ENCODE results near the gene GPX2.
A peak's percentile ranks its signal among the peaks of the same experiment; 100 is the strongest.
"Not testable (repeated sequence)": the region's sequence is repeated elsewhere in the genome, so short reads cannot be mapped to it uniquely, and the experiment has no call there.

The GPX2 gene

GRCh38 chr14:64928239-64929013 is 14.1 kb downstream of the GPX2 start:
- no peak overlapping the region for H3K4me3 ChIP-seq (ENCODE audit: low read length)
- H3K9me3 ChIP-seq (ENCODE audit: low read length): no peaks in the 10 kb centered on the region
- peaks cover 13% of the 10 kb centered on the region for H3K4me1 ChIP-seq (ENCODE audit: insufficient read depth, low read length)
- no peak overlapping the region for H2AFZ ChIP-seq (ENCODE audit: low read depth, low read length)
- H3K36me3 ChIP-seq (ENCODE audit: insufficient read depth, low read length): peaks cover 66% of the 10 kb centered on the region
- H3K27me3 ChIP-seq (ENCODE audit: insufficient read depth, low read length): no peaks in the 10 kb centered on the region

DNA sequence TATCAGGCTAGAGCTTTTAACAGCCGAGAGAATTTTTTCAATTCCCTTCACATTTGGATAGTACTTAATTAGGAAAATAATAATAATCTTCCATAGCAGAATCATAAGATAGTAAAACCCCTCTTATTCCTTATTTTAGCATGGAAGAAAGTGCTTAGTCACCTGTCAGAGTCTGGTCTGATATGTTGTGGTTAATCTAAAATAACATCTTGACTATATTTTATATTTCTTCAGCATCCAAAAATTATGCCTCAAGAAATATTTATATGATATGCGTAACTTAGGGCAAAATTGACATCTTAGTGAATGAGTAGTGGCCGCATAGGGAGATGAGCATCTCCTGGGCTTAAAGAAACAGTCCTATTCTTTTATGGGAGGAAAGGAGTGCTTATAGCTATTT is 15.5 kb downstream of the GPX2 start:
- Histone ChIP-seq H3K4me1 (ENCODE audit: insufficient read depth, low read length) (peaks cover 9% of the 10 kb centered on the region), H3K27me3 (ENCODE audit: insufficient read depth, low read length) (no peaks in the 10 kb centered on the region), H3K9me3 (ENCODE audit: low read length) (no peaks in the 10 kb centered on the region), H3K36me3 (ENCODE audit: insufficient read depth, low read length) (peaks cover 59% of the 10 kb centered on the region), H3K4me3 (ENCODE audit: low read length) (no peak overlapping the region), H2AFZ (ENCODE audit: low read depth, low read length) (no peak overlapping the region)

- Histone ChIP-seq H3K4me3 (ENCODE audit: low read length) (no peak overlapping the region), H3K4me1 (ENCODE audit: insufficient read depth, low read length) (peaks cover 4% of the 10 kb centered on the region), H3K9me3 (ENCODE audit: low read length) (no peaks in the 10 kb centered on the region), H3K36me3 (ENCODE audit: insufficient read depth, low read length) (peaks cover 57% of the 10 kb centered on the region), H2AFZ (ENCODE audit: low read depth, low read length) (no peak overlapping the region), H3K27me3 (ENCODE audit: insufficient read depth, low read length) (no peaks in the 10 kb centered on the region)
Measured at GRCh38 chr14:64926398-64926995, 16.0 kb downstream of the GPX2 start.

DNA sequence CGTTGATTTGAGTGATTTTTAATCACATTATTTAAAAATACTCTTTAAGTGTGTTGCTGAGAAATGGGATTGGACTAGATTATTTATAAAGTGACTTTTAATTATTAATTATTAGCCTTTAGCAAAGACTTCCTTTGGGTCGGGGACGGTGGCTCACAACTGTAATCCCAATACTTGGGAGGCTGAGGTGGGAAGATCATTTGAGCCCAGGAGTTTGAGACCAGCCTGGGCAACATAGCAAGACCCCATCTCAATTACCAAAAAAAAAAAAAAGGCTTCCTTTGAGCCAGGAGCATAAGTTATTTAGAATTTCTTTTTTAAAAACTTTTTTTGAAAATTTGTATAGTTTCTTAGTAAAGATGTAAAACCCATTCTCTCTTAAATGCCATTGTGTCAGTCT is 19.5 kb downstream of the GPX2 start:
- Histone ChIP-seq H2AFZ (ENCODE audit: low read depth, low read length) (no peak overlapping the region), H3K4me1 (ENCODE audit: insufficient read depth, low read length) (no peaks in the 10 kb centered on the region), H3K36me3 (ENCODE audit: insufficient read depth, low read length) (peaks cover 38% of the 10 kb centered on the region), H3K27me3 (ENCODE audit: insufficient read depth, low read length) (no peaks in the 10 kb centered on the region), H3K9me3 (ENCODE audit: low read length) (no peaks in the 10 kb centered on the region), H3K4me3 (ENCODE audit: low read length) (no peak overlapping the region)

GRCh38 chr14:64920465-64920864 is 22.1 kb downstream of the GPX2 start:
- H3K4me1 ChIP-seq (ENCODE audit: insufficient read depth, low read length): peaks cover under 1% of the 10 kb centered on the region
- H3K27me3 ChIP-seq (ENCODE audit: insufficient read depth, low read length): no peaks in the 10 kb centered on the region

DNA sequence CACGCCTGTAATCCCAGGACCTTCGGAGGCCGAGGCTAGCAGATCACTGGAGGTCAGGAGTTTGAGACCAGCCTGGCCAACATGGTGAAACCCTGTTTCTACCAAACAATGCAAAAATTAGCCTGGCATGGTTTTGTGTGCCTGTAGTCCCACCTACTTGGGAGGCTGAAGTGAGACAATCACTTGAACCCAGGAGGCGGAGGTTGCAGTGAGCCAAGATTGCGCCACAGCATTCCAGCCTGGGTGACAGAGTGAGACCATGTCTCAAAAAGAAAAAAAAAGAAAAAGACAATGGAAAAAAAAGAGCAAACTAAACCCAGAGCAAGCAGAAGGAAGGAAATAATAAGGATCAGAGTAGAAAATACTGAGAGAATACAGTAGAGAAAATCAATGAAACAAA is 22.9 kb downstream of the GPX2 start:
- Histone ChIP-seq H2AFZ (ENCODE audit: low read depth, low read length) (no peak overlapping the region), H3K4me1 (ENCODE audit: insufficient read depth, low read length) (peaks cover 9% of the 10 kb centered on the region), H3K36me3 (ENCODE audit: insufficient read depth, low read length) (peaks cover 8% of the 10 kb centered on the region), H3K9me3 (ENCODE audit: low read length) (no peaks in the 10 kb centered on the region), H3K27me3 (ENCODE audit: insufficient read depth, low read length) (no peaks in the 10 kb centered on the region), H3K4me3 (ENCODE audit: low read length) (no peak overlapping the region)

More at GRCh38 chr14:64920465-64920864, 22.1 kb downstream of the GPX2 start:
- Histone ChIP-seq H3K9me3 (ENCODE audit: low read length) (no peaks in the 10 kb centered on the region), H3K36me3 (ENCODE audit: insufficient read depth, low read length) (peaks cover 16% of the 10 kb centered on the region), H2AFZ (ENCODE audit: low read depth, low read length) (no peak overlapping the region), H3K4me3 (ENCODE audit: low read length) (no peak overlapping the region)

DNA sequence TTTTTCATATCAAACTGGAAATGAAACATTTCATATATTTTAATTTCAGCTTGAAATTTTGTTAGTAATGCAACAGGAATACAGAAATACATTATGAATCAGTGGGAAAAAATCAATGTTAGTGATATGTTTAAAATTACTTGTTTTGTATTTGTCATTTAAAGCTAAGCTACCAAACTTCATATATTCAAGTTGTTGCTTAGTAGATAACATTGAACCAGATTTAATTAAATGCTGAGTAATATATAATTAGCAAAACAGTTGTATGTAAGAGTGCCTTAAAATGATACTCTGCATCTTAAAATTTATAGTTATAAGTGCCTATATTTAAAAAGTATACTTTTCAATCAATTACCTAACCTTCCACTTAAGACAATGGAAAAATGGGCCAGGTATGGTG is 23.3 kb downstream of the GPX2 start:
- H3K4me3 ChIP-seq (ENCODE audit: low read length): no peak overlapping the region
- H2AFZ ChIP-seq (ENCODE audit: low read depth, low read length): no peak overlapping the region
- H3K4me1 ChIP-seq (ENCODE audit: insufficient read depth, low read length): peaks cover 9% of the 10 kb centered on the region
- no peaks in the 10 kb centered on the region for H3K27me3 ChIP-seq (ENCODE audit: insufficient read depth, low read length)
- peaks cover 4% of the 10 kb centered on the region for H3K36me3 ChIP-seq (ENCODE audit: insufficient read depth, low read length)
- H3K9me3 ChIP-seq (ENCODE audit: low read length): no peaks in the 10 kb centered on the region

DNA sequence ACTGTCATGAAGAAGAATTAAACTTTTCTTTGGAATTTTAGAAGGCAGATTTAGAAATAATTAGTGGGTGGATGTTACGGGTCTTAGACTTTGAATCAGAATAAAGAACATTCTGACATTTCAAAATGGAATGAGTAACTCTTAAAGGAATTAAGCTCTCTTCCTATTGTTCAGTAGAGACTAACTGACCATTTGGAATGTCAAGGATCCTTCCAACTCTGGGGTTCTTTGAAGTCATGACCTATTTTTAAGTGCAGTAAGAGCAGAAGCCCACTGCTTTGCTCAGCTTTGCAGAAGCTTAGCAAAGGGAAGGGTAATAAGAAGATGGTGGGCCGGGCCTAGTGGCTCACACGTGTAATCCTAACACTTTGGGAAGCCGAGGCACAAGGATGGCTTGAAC is 24.3 kb downstream of the GPX2 start:
- Histone ChIP-seq H2AFZ (ENCODE audit: low read depth, low read length) (no peak overlapping the region), H3K27me3 (ENCODE audit: insufficient read depth, low read length) (no peaks in the 10 kb centered on the region), H3K4me1 (ENCODE audit: insufficient read depth, low read length) (peaks cover 12% of the 10 kb centered on the region), H3K9me3 (ENCODE audit: low read length) (no peaks in the 10 kb centered on the region), H3K4me3 (ENCODE audit: low read length) (no peak overlapping the region), H3K36me3 (ENCODE audit: insufficient read depth, low read length) (no peaks in the 10 kb centered on the region)

GRCh38 chr14:64915797-64916196 is 26.7 kb downstream of the GPX2 start:
- Histone ChIP-seq H3K36me3 (ENCODE audit: insufficient read depth, low read length) (no peaks in the 10 kb centered on the region), H3K27me3 (ENCODE audit: insufficient read depth, low read length) (no peaks in the 10 kb centered on the region), H2AFZ (ENCODE audit: low read depth, low read length) (no peak overlapping the region), H3K4me1 (ENCODE audit: insufficient read depth, low read length) (peaks cover 12% of the 10 kb centered on the region), H3K4me3 (ENCODE audit: low read length) (peak overlapping the region; percentile 12), H3K9me3 (ENCODE audit: low read length) (no peaks in the 10 kb centered on the region)

DNA sequence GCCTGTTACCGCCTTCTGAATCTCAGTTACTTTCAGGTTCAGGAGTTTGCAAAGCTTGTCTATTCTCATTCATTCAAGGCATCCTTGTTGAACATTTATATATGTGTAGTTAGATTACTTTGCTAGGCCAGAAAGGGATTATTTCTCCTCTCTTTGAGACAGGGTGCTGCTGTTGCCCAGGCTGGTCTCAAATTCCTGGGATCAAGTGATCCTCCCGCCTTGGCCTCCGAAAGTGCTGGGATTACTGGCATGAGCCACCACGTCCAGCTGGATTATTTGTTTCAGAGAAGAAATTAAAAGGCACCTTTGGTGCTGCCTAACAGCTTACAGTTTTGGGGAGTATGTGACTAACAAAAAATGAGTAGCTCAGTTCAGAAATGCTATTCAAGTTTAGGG is 27.5 kb downstream of the GPX2 start:
- no peaks in the 10 kb centered on the region for H3K27me3 ChIP-seq (ENCODE audit: insufficient read depth, low read length)
- H3K4me1 ChIP-seq (ENCODE audit: insufficient read depth, low read length): peaks cover 12% of the 10 kb centered on the region
- peak overlapping the region; percentile 69 for H3K4me3 ChIP-seq (ENCODE audit: low read length)
- H3K36me3 ChIP-seq (ENCODE audit: insufficient read depth, low read length): no peaks in the 10 kb centered on the region
- peak overlapping the region; percentile 81 for H2AFZ ChIP-seq (ENCODE audit: low read depth, low read length)
- H3K9me3 ChIP-seq (ENCODE audit: low read length): no peaks in the 10 kb centered on the region

GRCh38 chr14:64914237-64915028 is 28.1 kb downstream of the GPX2 start, which contains the start of gene CHURC1:
TSS of gene CHURC1 (plus strand) at chr14:64914455. CDS start at chr14:64914496, 41 bp downstream.
- peaks cover 12% of the 10 kb centered on the region for H3K4me1 ChIP-seq (ENCODE audit: insufficient read depth, low read length)
- no peaks in the 10 kb centered on the region for H3K36me3 ChIP-seq (ENCODE audit: insufficient read depth, low read length)
- peak within 1 kb of the TSS; percentile 69 for H3K4me3 ChIP-seq (ENCODE audit: low read length)
- H3K27me3 ChIP-seq (ENCODE audit: insufficient read depth, low read length): peaks cover 4% of the 10 kb centered on the region
- H3K9me3 ChIP-seq (ENCODE audit: low read length): no peaks in the 10 kb centered on the region
- H2AFZ ChIP-seq (ENCODE audit: low read depth, low read length): peak within 1 kb of the TSS; percentile 81

- H3K27me3 ChIP-seq (ENCODE audit: insufficient read depth, low read length); H3K4me3 ChIP-seq (ENCODE audit: low read length); H3K9me3 ChIP-seq (ENCODE audit: low read length); H3K36me3 ChIP-seq (ENCODE audit: insufficient read depth, low read length): not testable (repeated sequence)
- Histone ChIP-seq H3K4me1 (ENCODE audit: insufficient read depth, low read length) (peaks cover 12% of the 10 kb centered on the region), H2AFZ (ENCODE audit: low read depth, low read length) (peak overlapping the region; percentile 81)
Measured at GRCh38 chr14:64913477-64913876, 29.1 kb downstream of the GPX2 start.

GRCh38 chr14:64912261-64912660 is 30.3 kb downstream of the GPX2 start:
- Histone ChIP-seq H3K4me1 (ENCODE audit: insufficient read depth, low read length) (peaks cover 12% of the 10 kb centered on the region), H3K9me3 (ENCODE audit: low read length) (no peaks in the 10 kb centered on the region), H2AFZ (ENCODE audit: low read depth, low read length) (no peak overlapping the region), H3K4me3 (ENCODE audit: low read length) (no peak overlapping the region), H3K36me3 (ENCODE audit: insufficient read depth, low read length) (no peaks in the 10 kb centered on the region), H3K27me3 (ENCODE audit: insufficient read depth, low read length) (peaks cover 6% of the 10 kb centered on the region)
